ENCODE results near the gene ANGPT4.
"Not testable (repeated sequence)": the region's sequence is repeated elsewhere in the genome, so short reads cannot be mapped to it uniquely, and the experiment has no call there.

DNA sequence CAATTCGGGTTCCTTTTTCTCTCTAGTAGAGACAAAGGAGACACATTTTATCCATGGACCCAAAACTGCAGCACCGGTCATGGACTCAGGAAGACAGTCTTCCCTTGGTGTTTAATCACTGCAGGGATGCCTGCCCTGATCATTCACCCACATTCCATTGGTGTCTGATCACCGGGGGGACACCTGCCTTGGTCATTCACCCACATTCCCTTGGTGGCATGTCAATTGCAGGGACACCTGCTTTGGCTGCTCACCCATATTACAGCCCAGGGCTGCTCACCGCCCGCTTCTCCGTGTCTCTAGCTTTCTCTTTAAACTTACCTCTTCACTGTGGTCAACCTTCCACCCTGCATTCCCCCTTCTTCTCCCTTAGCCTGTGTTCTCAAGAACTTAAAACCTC is 18.7 kb downstream of the ANGPT4 start:
- TF ChIP-seq SMAD3 (CRISPR knock-in tag; IDR thresholded peaks at IDR 0.05; ENCODE audit: borderline replicate concordance); CTCF (IDR thresholded peaks at IDR 0.05); JUN (CRISPR knock-in tag; IDR thresholded peaks at IDR 0.05); CREB1 (CRISPR knock-in tag; IDR thresholded peaks at IDR 0.05); USF1 (CRISPR knock-in tag; IDR thresholded peaks at IDR 0.05); PREB (CRISPR knock-in tag; IDR thresholded peaks at IDR 0.05; ENCODE audit: borderline replicate concordance); TP53 (CRISPR knock-in tag; IDR thresholded peaks at IDR 0.05); TCF7 (CRISPR knock-in tag; IDR thresholded peaks at IDR 0.05; ENCODE audit: low read depth): not testable (repeated sequence)
- TF ChIP-seq, protein P1, sequence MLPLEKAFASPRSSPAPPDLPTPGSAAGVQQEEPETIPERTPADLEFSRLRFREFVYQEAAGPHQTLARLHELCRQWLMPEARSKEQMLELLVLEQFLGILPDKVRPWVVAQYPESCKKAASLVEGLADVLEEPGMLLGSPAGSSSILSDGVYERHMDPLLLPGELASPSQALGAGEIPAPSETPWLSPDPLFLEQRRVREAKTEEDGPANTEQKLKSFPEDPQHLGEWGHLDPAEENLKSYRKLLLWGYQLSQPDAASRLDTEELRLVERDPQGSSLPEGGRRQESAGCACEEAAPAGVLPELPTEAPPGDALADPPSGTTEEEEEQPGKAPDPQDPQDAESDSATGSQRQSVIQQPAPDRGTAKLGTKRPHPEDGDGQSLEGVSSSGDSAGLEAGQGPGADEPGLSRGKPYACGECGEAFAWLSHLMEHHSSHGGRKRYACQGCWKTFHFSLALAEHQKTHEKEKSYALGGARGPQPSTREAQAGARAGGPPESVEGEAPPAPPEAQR (CRISPR knock-in tag; IDR thresholded peaks at IDR 0.05), result not testable (repeated sequence)
- TF ChIP-seq, protein P2, sequence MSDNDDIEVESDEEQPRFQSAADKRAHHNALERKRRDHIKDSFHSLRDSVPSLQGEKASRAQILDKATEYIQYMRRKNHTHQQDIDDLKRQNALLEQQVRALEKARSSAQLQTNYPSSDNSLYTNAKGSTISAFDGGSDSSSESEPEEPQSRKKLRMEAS (CRISPR knock-in tag; IDR thresholded peaks at IDR 0.05), result not testable (repeated sequence)
- TF ChIP-seq, protein P3, sequence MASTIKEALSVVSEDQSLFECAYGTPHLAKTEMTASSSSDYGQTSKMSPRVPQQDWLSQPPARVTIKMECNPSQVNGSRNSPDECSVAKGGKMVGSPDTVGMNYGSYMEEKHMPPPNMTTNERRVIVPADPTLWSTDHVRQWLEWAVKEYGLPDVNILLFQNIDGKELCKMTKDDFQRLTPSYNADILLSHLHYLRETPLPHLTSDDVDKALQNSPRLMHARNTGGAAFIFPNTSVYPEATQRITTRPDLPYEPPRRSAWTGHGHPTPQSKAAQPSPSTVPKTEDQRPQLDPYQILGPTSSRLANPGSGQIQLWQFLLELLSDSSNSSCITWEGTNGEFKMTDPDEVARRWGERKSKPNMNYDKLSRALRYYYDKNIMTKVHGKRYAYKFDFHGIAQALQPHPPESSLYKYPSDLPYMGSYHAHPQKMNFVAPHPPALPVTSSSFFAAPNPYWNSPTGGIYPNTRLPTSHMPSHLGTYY (CRISPR knock-in tag; IDR thresholded peaks at IDR 0.05), result not testable (repeated sequence)

Data from WTC11 (cell line).